Keratinocyte (primary cell): ENCODE measurements around the gene SELENBP1.

ENCODE experiments used
- EZH2 ChIP-seq: IDR thresholded peaks from one replicate; pipeline ENCODE4 v1.6.1; 2012; ENCODE audit warnings: inconsistent platforms, mild to moderate bottlenecking, low read length, moderate library complexity
- TF ChIP-seq, protein P1 (sequence below), 3 experiments: IDR thresholded peaks in 1 of 3; conservative IDR thresholded peaks in 1 of 3; optimal IDR thresholded peaks in 1 of 3; 2 replicates in 2 of 3; 3 replicates in 1 of 3; pipeline versions ENCODE3 to v1.5.1; 2011; ENCODE audit warnings: low read length in 3 of 3, mild to moderate bottlenecking in 3 of 3, moderate library complexity in 2 of 3, control low read depth in 1 of 3, inconsistent platforms in 1 of 3; ENCODE audit not compliant: insufficient read depth in 2 of 3; ENCODE audit errors: extremely low read depth in 1 of 3

- TF ChIP-seq, protein P1, sequence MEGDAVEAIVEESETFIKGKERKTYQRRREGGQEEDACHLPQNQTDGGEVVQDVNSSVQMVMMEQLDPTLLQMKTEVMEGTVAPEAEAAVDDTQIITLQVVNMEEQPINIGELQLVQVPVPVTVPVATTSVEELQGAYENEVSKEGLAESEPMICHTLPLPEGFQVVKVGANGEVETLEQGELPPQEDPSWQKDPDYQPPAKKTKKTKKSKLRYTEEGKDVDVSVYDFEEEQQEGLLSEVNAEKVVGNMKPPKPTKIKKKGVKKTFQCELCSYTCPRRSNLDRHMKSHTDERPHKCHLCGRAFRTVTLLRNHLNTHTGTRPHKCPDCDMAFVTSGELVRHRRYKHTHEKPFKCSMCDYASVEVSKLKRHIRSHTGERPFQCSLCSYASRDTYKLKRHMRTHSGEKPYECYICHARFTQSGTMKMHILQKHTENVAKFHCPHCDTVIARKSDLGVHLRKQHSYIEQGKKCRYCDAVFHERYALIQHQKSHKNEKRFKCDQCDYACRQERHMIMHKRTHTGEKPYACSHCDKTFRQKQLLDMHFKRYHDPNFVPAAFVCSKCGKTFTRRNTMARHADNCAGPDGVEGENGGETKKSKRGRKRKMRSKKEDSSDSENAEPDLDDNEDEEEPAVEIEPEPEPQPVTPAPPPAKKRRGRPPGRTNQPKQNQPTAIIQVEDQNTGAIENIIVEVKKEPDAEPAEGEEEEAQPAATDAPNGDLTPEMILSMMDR (optimal IDR thresholded peaks at IDR 0.05 in 1 of 3, IDR thresholded peaks at IDR 0.05 in 1 of 3, conservative IDR thresholded peaks at IDR 0.05 in 1 of 3; ENCODE audit: extremely low read depth in 1 of 3, insufficient read depth in 2 of 3, low read length in 3 of 3) = no peak
- TF ChIP-seq EZH2 = no peak
Observed at GRCh38 chr1:151384584-151384983, 12.1 kb upstream of the SELENBP1 start.
